BLaER1 treated with 17β-estradiol and CSF1 and Interleukin-3, amounts not matched to agents 10 nM and 100 nM (cell line): Measurements from ENCODE around the gene NIBAN1.

Experiments used
- H3K27ac ChIP-seq, 11 experiments: shearing (Covaris generic); formaldehyde crosslinking; 2 replicates each; pipeline ENCODE4 v1.8.1; 2022
- H3K27me3 ChIP-seq, 11 experiments: shearing (Covaris generic); formaldehyde crosslinking; 2 replicates each; pipeline ENCODE4 v1.8.1; 2022
- H3K36me3 ChIP-seq, 11 experiments: shearing (Covaris generic); formaldehyde crosslinking; 2 replicates each; pipeline ENCODE4 v1.8.1; 2022
- H3K4me1 ChIP-seq, 10 experiments: shearing (Covaris generic); formaldehyde crosslinking; 2 replicates each; pipeline ENCODE4 v1.8.1; 2022
- H3K4me2 ChIP-seq, 11 experiments: shearing (Covaris generic); formaldehyde crosslinking; 2 replicates each; pipeline ENCODE4 v1.8.1; 2022
- H3K4me3 ChIP-seq, 10 experiments: shearing (Covaris generic); formaldehyde crosslinking; 2 replicates each; pipeline ENCODE4 v1.8.1; 2022
- H3K9ac ChIP-seq, 11 experiments: shearing (Covaris generic); formaldehyde crosslinking; 2 replicates each; pipeline ENCODE4 v1.8.1; 2022
- H3K9me3 ChIP-seq, 11 experiments: shearing (Covaris generic); formaldehyde crosslinking; replicated peaks in 1 of 11; 2 replicates each; pipeline ENCODE4 v1.8.1; 2022
- H4K20me1 ChIP-seq, 11 experiments: shearing (Covaris generic); formaldehyde crosslinking; 2 replicates each; pipeline ENCODE4 v1.8.1; 2022
- Cebpa-rat ChIP-seq, 11 experiments: shearing (Covaris generic); IDR thresholded peaks; 2 replicates each; pipeline ENCODE4 v1.8.1; 2022

The NIBAN1 gene

DNA sequence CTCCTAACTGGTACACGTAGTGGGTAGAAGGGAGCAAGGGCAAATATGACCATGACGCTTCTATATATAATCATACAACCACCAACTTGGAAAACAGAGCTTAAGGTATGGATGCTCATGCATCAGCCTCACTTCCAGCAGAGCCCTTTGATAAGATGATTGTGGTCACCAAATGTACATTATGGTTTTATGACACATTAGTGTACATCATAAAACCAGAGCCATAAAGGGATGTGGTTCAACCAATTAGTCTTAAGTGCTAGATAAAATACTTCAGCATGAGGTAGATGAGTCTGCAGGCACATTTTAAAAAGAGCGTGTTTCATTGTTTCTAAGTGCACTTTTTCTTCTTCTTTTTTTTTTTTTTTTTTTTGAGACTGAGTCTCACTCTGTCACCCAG lies 43.7 kb downstream of the NIBAN1 start:
- H3K4me1 ChIP-seq, result peaks cover 0 to 10% (median 0%) of the 10 kb centered on the region in 10 experiments; a peak in 4 of 20 replicates
- H3K27me3 ChIP-seq, result no peaks in the 10 kb centered on the region
- no peak overlapping the region for H3K4me3 ChIP-seq
- no peak overlapping the region for H3K9ac ChIP-seq
- no peaks in the 10 kb centered on the region for H4K20me1 ChIP-seq
- no peak for TF ChIP-seq Cebpa-rat (IDR thresholded peaks at IDR 0.05)
- peaks cover 0 to 27% (median 3%) of the 10 kb centered on the region in 11 experiments; a peak in 5 of 22 replicates for H3K9me3 ChIP-seq
- H3K27ac ChIP-seq, result no peak overlapping the region
- H3K36me3 ChIP-seq, result peaks cover 0 to 9% (median 0%) of the 10 kb centered on the region in 11 experiments; a peak in 2 of 22 replicates
- H3K4me2 ChIP-seq, result peak overlapping the region in 2 of 11 experiments; percentile 6 to 7; a peak in 2 of 22 replicates

DNA sequence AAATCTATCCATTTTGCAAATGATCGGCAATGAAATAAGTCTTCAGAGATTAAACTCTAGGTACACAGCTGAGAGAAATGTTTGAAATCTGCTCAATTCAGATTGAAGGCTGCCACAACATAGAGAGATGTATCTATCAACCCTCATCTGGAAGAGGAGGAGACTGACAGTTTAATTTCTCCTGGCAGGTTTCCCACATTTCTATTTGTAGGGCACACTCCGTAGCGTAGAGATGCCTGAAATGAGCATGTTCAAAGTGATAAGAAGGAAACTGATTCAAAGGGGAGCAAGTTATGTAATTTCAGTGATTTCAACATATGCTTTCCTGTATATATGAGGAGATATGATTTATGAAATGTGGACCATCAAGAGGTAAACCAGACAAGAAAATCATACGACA lies 44.1 kb downstream of the NIBAN1 start:
- no peak overlapping the region for H3K27ac ChIP-seq
- no peaks in the 10 kb centered on the region for H3K27me3 ChIP-seq
- peak overlapping the region in 2 of 11 experiments; percentile 6 to 7; a peak in 4 of 22 replicates for H3K4me2 ChIP-seq
- TF ChIP-seq Cebpa-rat (IDR thresholded peaks at IDR 0.05), result no peak
- H3K9ac ChIP-seq, result no peak overlapping the region
- H3K4me1 ChIP-seq, result peaks cover 0 to 10% (median 0%) of the 10 kb centered on the region in 10 experiments; a peak in 4 of 20 replicates
- peaks cover 0 to 9% (median 0%) of the 10 kb centered on the region in 11 experiments; a peak in 2 of 22 replicates for H3K36me3 ChIP-seq
- H3K4me3 ChIP-seq, result no peak overlapping the region
- peaks cover 0 to 28% (median 3%) of the 10 kb centered on the region in 11 experiments; a peak in 5 of 22 replicates for H3K9me3 ChIP-seq
- H4K20me1 ChIP-seq, result no peaks in the 10 kb centered on the region

DNA sequence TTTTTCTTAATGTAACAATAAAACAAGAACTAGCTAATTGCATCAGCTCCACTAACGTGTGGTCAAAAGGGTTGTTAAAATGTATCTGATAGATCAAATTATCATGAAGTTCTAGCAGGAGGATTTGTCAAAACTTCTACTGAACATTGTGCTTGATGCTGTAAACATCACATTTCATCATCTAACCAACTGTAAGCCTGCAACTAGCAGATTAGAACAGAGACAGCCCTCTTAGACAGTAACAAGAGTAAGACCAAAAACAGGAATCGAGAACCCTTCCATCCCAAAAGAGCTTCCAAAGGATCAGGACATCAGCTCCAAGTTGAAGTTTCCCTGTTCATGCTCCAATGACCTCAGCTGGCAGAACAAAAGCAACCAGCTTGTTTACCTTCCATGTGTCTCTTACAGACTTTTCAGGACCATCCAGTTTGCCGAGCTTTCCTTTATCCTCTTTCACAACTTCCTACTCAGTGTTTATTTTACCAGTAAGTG lies 44.6 kb downstream of the NIBAN1 start:
- Histone ChIP-seq H3K4me2 (peak overlapping the region in 2 of 11 experiments; percentile 6 to 7; a peak in 2 of 22 replicates), H3K9me3 (peaks cover 0 to 33% (median 3%) of the 10 kb centered on the region in 11 experiments; a peak in 5 of 22 replicates), H3K9ac (no peak overlapping the region), H4K20me1 (no peaks in the 10 kb centered on the region), H3K4me3 (no peak overlapping the region), H3K27me3 (no peaks in the 10 kb centered on the region), H3K27ac (no peak overlapping the region), H3K36me3 (peaks cover 0 to 9% (median 0%) of the 10 kb centered on the region in 11 experiments; a peak in 2 of 22 replicates), H3K4me1 (peaks cover 0 to 10% (median 0%) of the 10 kb centered on the region in 10 experiments; a peak in 4 of 20 replicates)
- no peak for TF ChIP-seq Cebpa-rat (IDR thresholded peaks at IDR 0.05)

DNA sequence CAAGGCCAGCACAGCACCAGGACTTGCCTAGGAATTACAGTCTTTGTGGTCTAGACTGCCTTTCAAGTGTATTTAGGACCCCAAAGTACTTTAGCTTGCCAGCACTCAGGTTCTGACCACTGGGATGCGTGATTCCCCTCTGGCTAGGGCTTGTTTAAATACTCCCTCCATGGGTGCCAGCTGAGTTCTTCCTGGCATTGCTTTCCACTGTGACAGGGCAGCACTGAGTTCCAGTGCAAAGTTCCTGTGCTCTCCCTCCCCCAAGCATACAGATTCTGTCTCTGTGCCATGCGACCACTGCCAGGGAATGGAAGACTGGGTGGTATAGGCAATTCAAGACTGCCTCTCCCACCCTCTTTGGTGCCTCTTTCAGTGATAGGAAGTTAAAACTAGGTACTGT lies 45.9 kb downstream of the NIBAN1 start:
- no peak overlapping the region for H3K4me2 ChIP-seq
- H3K4me3 ChIP-seq, result no peak overlapping the region
- no peak for TF ChIP-seq Cebpa-rat (IDR thresholded peaks at IDR 0.05)
- no peak overlapping the region for H3K9ac ChIP-seq
- H3K27me3 ChIP-seq, result no peaks in the 10 kb centered on the region
- H3K9me3 ChIP-seq, result peaks cover 0 to 29% (median 3%) of the 10 kb centered on the region in 11 experiments; a peak in 5 of 22 replicates
- H3K4me1 ChIP-seq, result peaks cover 0 to 10% (median 0%) of the 10 kb centered on the region in 10 experiments; a peak in 4 of 20 replicates
- peaks cover 0 to 4% (median 0%) of the 10 kb centered on the region in 11 experiments; a peak in 1 of 22 replicates for H3K36me3 ChIP-seq
- H4K20me1 ChIP-seq, result no peaks in the 10 kb centered on the region
- H3K27ac ChIP-seq, result no peak overlapping the region
